Posterior vena cava (tissue), 2 donors: ENCODE data around the gene CHRNA7. TPM values are rescaled to one million over a fixed set of nuclear protein-coding genes. Genes with fewer than 3 reads are reported as not detected.
"Not testable (repeated sequence)": the region's sequence is repeated elsewhere in the genome, so short reads cannot be mapped to it uniquely, and the experiment has no call there.

Experiments
- DNase-seq: peaks from one replicate; pipeline ENCODE4 v3.0.0-alpha.2; 2020; ENCODE audit warnings: low spot score
- intact Hi-C, 2 donors: fragments of 100-400 bp; cut with DNase I; formaldehyde crosslinking; loops; one replicate each; pipeline versions ENCODE4 v1.14.1 to v1.14.2; 2022 to 2023
- total RNA-seq, 2 donors: library from RNA; stranded (reverse); fragmentation: NEBNext Ultra II Directional; extraction: Animal tissue kit (Norgen Biotek cat#: 25700); gene quantifications; one replicate each; pipeline ENCODE4 v1.2.1, GENCODE V29; 2021
- donor health status: DM: yes; HTN: yes; CAD: no.
- donor health status: DM: yes; HTN: yes; CAD: no.

CHRNA7 gene
- total RNA-seq, 2 donors from 2014 or later = 1.3 to 3.0 TPM

- intact Hi-C loops, DNase-seq: not testable (repeated sequence)
Observed at GRCh38 chr15:32153868-32154623, 123.7 kb downstream of the CHRNA7 start.

- intact Hi-C loops, DNase-seq: not testable (repeated sequence)
Observed at GRCh38 chr15:32162143-32162542, 131.8 kb downstream of the CHRNA7 start.

GRCh38 chr15:32164065-32164464, 133.8 kb downstream of the CHRNA7 start:
- intact Hi-C loops, DNase-seq: not testable (repeated sequence)

GRCh38 chr15:32164747-32165146, 134.4 kb downstream of the CHRNA7 start:
- intact Hi-C loops, DNase-seq: not testable (repeated sequence)

- DNase-seq, intact Hi-C loops: not testable (repeated sequence)
Observed at GRCh38 chr15:32165775-32166174, 135.5 kb downstream of the CHRNA7 start.

- DNase-seq, intact Hi-C loops: not testable (repeated sequence)
Observed at GRCh38 chr15:32166270-32166669, 136.0 kb downstream of the CHRNA7 start.

GRCh38 chr15:32167913-32168312, 137.6 kb downstream of the CHRNA7 start:
- DNase-seq = not testable (repeated sequence)

GRCh38 chr15:32180579-32180978, 150.3 kb downstream of the CHRNA7 start:
- DNase-seq, intact Hi-C loops: not testable (repeated sequence)

More at GRCh38 chr15:32167913-32168312, 137.6 kb downstream of the CHRNA7 start:
- intact Hi-C loops = not testable (repeated sequence)

GRCh38 chr15:32193780-32194179, 163.5 kb downstream of the CHRNA7 start:
- DNase-seq, intact Hi-C loops: not testable (repeated sequence)

GRCh38 chr15:32196206-32196605, 165.9 kb downstream of the CHRNA7 start:
- intact Hi-C loops, DNase-seq: not testable (repeated sequence)

- DNase-seq, intact Hi-C loops: not testable (repeated sequence)
Observed at GRCh38 chr15:32198938-32199337, 168.6 kb downstream of the CHRNA7 start.

- DNase-seq, intact Hi-C loops: not testable (repeated sequence)
Observed at GRCh38 chr15:32209081-32209480, 178.8 kb downstream of the CHRNA7 start.

- DNase-seq = no peak
- intact Hi-C loops = no loop called here
Observed at GRCh38 chr15:32218666-32219065, 188.4 kb downstream of the CHRNA7 start.

Other genes with a start within 250 kb of the CHRNA7 start
- 1 to 10 TPM; 1.9 to 2.0 TPM for gene OTUD7A, start 159.8 kb upstream of the CHRNA7 start, total RNA-seq